ENCODE data around the gene FAM24B.
"Not testable (repeated sequence)": the region's sequence is repeated elsewhere in the genome, so short reads cannot be mapped to it uniquely, and the experiment has no call there.

FAM24B gene, protein sequence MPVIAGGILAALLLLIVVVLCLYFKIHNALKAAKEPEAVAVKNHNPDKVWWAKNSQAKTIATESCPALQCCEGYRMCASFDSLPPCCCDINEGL

DNA sequence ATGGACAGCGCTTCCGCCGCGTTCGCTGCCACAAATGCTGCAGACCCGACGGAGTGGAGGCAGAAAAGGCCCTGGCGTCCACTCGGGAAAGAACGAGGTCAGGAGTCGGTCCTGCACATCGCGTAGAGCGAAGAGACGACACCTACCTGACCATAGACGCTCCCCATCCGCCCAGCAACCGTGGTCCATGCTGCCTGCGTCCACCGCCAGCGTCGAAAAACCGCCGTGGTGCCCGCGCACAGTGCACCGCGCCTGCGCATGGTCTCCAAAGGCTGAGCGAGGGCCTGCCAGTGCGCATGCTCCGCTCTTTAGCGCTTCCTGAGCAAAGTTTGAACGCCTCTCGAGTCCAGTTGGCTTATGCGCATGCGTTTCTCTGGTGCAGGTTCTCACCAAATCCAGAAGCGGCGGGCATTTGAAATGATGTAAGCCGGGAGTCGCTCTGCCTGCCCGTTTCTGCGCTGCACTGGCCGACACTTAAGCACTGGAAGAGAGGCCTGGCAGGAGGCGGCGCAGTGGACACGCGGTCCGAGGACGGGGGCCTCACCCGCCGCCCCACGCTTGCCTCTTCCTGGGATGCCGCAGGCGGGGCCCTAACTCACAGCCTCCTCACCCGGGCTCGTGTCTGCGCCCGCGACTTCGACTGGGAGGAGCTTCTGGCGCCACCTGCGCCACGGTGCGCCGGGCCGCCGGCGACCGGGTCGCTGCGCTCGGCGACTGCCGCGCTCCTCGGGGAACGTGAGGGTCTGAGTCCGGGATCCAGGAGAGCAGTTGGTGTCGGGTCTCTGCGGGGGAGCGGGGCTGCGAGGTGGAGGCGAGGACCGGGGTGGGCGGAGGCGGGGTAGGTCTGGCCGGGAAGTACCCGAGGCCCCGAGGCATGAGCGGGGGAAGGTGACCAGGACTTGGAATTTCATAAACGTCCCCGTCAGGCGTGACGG is at the start of gene FAM24B:
FAM24B (minus strand) TSS at position 243 of the 935 bp plus-strand sequence. CDS start 29,066 bp downstream, outside the sequence.
- Mint-ChIP-seq H3K4me1 (peaks cover 36% of the 10 kb centered on the region), H3K9me3 (no peaks in the 10 kb centered on the region), H3K27me3 (no peaks in the 10 kb centered on the region), H3K27ac (peak within 1 kb of the TSS; percentile 92), H3K36me3 (peaks cover 6% of the 10 kb centered on the region), H3K4me3 (peak within 1 kb of the TSS; percentile 91)
- DNase-seq (ENCODE audit: low spot score in 2 of 2), result peak; percentile 80 to 92
- ATAC-seq (ENCODE audit: low read depth), result peak; percentile 83

- no peak for DNase-seq (ENCODE audit: low spot score in 2 of 2)
- Mint-ChIP-seq H3K4me1 (no peaks in the 10 kb centered on the region), H3K36me3 (peaks cover 4% of the 10 kb centered on the region), H3K4me3 (no peak overlapping the region), H3K27me3 (peaks cover 3% of the 10 kb centered on the region), H3K9me3 (peaks cover 4% of the 10 kb centered on the region), H3K27ac (no peak overlapping the region)
- ATAC-seq (ENCODE audit: low read depth), result no peak
Observed at GRCh38 chr10:122915700-122916099, 36.3 kb upstream of the FAM24B start.

GRCh38 chr10:122911889-122912484 is 32.6 kb upstream of the FAM24B start:
- Mint-ChIP-seq H3K36me3 (peaks cover 2% of the 10 kb centered on the region), H3K4me3 (no peak overlapping the region), H3K27me3 (peaks cover 3% of the 10 kb centered on the region), H3K27ac (no peak overlapping the region), H3K9me3 (peaks cover 4% of the 10 kb centered on the region), H3K4me1 (no peaks in the 10 kb centered on the region)
- DNase-seq (ENCODE audit: low spot score in 2 of 2) (peak; percentile 7 to 51), ATAC-seq (ENCODE audit: low read depth) (no peak)

GRCh38 chr10:122910310-122910709 is 30.9 kb upstream of the FAM24B start, which contains the start of gene FAM24A:
Gene FAM24A, plus strand, starts transcription at chr10:122910610. Its CDS starts 1,025 bp downstream, at chr10:122911635.
- no peaks in the 10 kb centered on the region for H3K36me3 Mint-ChIP-seq

DNA sequence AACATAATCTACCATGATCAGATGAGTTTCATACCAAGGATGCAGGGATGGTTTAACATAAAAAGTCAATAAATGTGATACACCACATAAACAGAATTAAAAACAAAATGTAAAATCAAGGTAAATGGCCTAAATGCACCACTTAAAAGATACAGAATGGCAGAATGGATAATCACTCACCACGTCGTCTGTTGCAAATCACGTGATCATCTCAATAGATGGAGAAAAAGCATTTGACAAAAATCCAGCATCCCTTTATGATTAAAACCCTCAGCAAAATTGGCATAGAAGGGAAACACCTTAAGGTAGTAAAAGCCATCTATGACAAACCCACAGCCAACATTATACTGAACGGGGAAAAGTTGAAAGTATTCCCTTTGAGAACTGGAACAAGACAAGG is 24.5 kb upstream of the FAM24B start:
- not testable (repeated sequence) for H3K9me3 Mint-ChIP-seq; H3K36me3 Mint-ChIP-seq; DNase-seq (ENCODE audit: low spot score in 2 of 2); H3K27ac Mint-ChIP-seq; H3K4me3 Mint-ChIP-seq; H3K4me1 Mint-ChIP-seq; H3K27me3 Mint-ChIP-seq; ATAC-seq (ENCODE audit: low read depth)

More at GRCh38 chr10:122910310-122910709, 30.9 kb upstream of the FAM24B start, which contains the start of gene FAM24A:
- DNase-seq (ENCODE audit: low spot score in 2 of 2) (no peak), ATAC-seq (ENCODE audit: low read depth) (no peak)
- Mint-ChIP-seq H3K9me3 (no peaks in the 10 kb centered on the region), H3K27ac (no peak within 1 kb of the TSS), H3K27me3 (no peaks in the 10 kb centered on the region), H3K4me1 (no peaks in the 10 kb centered on the region), H3K4me3 (no peak within 1 kb of the TSS)

DNA sequence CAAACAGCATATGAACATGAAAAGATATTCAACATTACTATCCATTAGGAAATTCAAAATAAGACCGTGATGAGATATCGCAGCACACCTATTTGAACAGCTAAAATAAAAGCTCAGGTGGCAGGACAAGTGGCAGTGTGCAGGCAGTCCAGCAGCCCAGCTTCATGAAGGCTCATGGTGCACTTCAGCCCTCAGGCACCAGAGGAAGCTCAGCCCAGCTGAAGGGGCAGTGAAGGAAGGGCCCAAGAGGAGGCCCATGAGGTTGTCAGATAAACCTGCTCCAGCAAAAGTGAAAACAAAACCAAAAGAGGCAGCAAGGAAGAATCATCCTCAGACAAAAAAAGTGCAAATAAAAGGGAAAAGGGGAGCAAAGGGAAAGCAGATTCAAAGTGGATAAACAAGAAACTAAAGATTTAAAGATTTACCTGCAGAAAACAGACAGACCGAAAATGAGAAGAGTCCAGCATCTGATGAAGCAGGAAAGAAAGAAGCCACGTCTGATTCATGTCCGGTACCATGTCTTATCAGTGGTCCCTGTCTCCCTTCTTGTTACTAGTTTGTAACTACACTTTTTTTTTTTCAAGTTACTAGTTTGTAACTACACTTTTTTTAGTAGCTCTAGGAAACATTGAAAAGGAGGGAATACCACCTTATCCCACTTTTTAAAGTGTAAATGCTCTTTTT is 15.0 kb upstream of the FAM24B start:
- ATAC-seq (ENCODE audit: low read depth) (no peak), DNase-seq (ENCODE audit: low spot score in 2 of 2) (no peak)
- Mint-ChIP-seq H3K27ac (no peak overlapping the region), H3K4me1 (peaks cover 3% of the 10 kb centered on the region), H3K9me3 (no peaks in the 10 kb centered on the region), H3K27me3 (no peaks in the 10 kb centered on the region), H3K36me3 (no peaks in the 10 kb centered on the region), H3K4me3 (no peak overlapping the region)

DNA sequence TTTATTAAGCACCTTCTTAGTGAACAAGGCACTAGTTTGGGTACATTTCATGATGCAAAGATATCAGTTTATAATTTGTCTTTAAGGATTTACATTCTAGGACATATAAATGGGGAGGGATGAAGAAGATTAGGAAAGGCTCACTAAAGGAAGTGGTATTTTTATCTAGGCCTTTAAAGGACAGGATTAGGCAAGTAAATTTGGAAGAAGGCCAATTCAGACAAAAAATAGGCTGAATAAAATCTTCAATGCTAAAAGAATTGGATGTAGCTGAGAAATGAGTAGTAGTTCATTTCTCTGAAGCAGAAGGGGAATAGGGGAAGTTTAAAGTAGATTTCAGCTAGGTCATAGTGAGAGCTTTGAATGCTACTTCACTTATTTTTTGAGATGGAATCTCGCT is 4.8 kb upstream of the FAM24B start:
- DNase-seq (ENCODE audit: low spot score in 2 of 2) (no peak), ATAC-seq (ENCODE audit: low read depth) (no peak)
- Mint-ChIP-seq H3K36me3 (peaks cover 1% of the 10 kb centered on the region), H3K27me3 (no peaks in the 10 kb centered on the region), H3K4me1 (peaks cover 8% of the 10 kb centered on the region), H3K27ac (no peak overlapping the region), H3K4me3 (no peak overlapping the region), H3K9me3 (no peaks in the 10 kb centered on the region)

GRCh38 chr10:122882766-122883165 is 3.4 kb upstream of the FAM24B start:
- no peak for DNase-seq (ENCODE audit: low spot score in 2 of 2)
- H3K27me3 Mint-ChIP-seq, result no peaks in the 10 kb centered on the region
- ATAC-seq (ENCODE audit: low read depth), result no peak
- no peak overlapping the region for H3K27ac Mint-ChIP-seq
- H3K36me3 Mint-ChIP-seq, result no peaks in the 10 kb centered on the region
- no peaks in the 10 kb centered on the region for H3K9me3 Mint-ChIP-seq
- no peak overlapping the region for H3K4me3 Mint-ChIP-seq
- peaks cover 19% of the 10 kb centered on the region for H3K4me1 Mint-ChIP-seq

DNA sequence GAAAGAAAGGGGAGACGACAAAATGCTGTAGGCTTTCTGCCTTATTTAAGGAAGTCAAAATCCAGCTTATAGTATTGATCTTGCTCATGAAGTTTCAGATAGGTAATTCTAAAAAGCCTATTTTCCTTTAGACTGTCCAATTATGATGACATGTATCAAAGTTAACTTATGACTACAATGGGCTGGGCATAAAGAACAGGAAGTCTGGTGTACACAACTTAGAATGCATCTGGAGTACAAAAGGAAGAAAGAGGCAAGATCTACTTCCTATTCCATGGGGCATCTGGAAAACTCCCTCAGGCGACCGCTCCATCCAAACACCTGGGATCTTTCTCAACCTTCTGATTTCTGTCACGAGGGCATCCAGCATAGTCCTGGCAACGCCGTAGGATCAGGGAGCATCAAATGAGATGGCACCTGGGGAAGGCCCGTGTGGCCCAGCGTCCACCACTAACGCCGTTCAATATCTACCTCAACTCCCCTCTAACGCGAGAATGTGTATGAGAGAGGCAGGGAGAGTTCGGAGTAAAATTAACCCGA is 512 bp downstream of the FAM24B start:
- no peaks in the 10 kb centered on the region for H3K27me3 Mint-ChIP-seq
- H3K27ac Mint-ChIP-seq, result peak overlapping the region; percentile 92
- peak overlapping the region; percentile 91 for H3K4me3 Mint-ChIP-seq
- ATAC-seq (ENCODE audit: low read depth), result peak; percentile 3
- no peak for DNase-seq (ENCODE audit: low spot score in 2 of 2)
- H3K36me3 Mint-ChIP-seq, result peaks cover 7% of the 10 kb centered on the region
- H3K4me1 Mint-ChIP-seq, result peaks cover 37% of the 10 kb centered on the region
- no peaks in the 10 kb centered on the region for H3K9me3 Mint-ChIP-seq

- Mint-ChIP-seq H3K4me3 (peak overlapping the region; percentile 22), H3K27me3 (no peaks in the 10 kb centered on the region), H3K27ac (no peak overlapping the region), H3K36me3 (peaks cover 7% of the 10 kb centered on the region), H3K9me3 (no peaks in the 10 kb centered on the region), H3K4me1 (peaks cover 42% of the 10 kb centered on the region)
- DNase-seq (ENCODE audit: low spot score in 2 of 2) (no peak), ATAC-seq (ENCODE audit: low read depth) (no peak)
Observed at GRCh38 chr10:122877264-122877663, 2.1 kb downstream of the FAM24B start.

DNA sequence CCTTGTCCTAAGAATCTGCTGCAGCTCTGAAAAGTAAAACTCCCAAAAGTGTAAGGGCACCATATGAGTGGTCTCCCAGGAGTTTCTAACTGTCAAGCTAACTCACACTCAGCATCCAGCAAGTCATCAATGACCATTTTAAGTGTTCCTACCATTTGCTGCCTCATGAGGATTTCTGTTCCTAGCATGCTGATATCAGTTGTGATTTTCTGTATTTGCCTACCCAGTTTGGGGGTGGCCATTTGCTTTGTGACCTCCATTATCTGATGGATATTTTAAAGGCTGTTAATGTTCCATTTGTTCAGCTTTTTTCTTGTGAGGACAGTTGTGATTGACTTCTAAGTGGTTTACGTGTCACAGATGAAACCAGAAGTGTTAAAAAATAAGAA is 2.9 kb downstream of the FAM24B start:
- Mint-ChIP-seq H3K27ac (no peak overlapping the region), H3K4me3 (no peak overlapping the region), H3K9me3 (no peaks in the 10 kb centered on the region), H3K27me3 (no peaks in the 10 kb centered on the region), H3K36me3 (peaks cover 11% of the 10 kb centered on the region), H3K4me1 (peaks cover 42% of the 10 kb centered on the region)
- ATAC-seq (ENCODE audit: low read depth), result no peak
- no peak for DNase-seq (ENCODE audit: low spot score in 2 of 2)

DNA sequence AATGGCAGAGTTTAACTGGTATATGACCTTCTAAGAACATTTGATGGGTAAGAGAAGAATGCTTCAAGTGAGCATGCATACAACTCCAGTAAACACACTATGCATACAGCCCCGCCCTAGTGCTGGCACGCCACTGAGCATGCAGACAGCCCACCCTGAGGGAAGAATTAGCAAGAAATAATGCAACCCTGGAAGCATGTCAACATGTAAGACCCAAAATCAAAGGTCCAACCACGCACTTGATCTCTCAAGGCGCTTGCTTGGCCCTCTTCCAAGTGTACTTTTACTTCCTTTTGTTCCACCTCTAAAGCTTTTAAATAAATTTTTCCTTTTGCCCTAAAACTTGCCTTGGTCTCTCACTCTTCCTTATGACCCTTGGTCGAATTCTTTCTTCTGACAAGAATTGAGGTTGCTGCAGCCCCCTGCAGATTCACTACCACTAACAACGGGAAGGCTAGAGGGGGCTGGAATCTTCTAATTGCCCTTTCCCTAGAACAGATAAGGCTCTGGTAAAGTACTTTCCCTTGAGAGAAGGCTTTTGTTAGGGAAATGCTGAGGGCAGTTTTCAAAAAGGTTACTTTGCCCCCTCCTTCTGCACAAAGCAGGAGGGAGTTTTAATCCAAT is 3.4 kb downstream of the FAM24B start:
- Mint-ChIP-seq H3K4me3 (no peak overlapping the region), H3K9me3 (no peaks in the 10 kb centered on the region), H3K36me3 (peaks cover 11% of the 10 kb centered on the region), H3K27me3 (no peaks in the 10 kb centered on the region), H3K27ac (no peak overlapping the region), H3K4me1 (peaks cover 42% of the 10 kb centered on the region)
- DNase-seq (ENCODE audit: low spot score in 2 of 2), result no peak
- no peak for ATAC-seq (ENCODE audit: low read depth)

GRCh38 chr10:122871947-122872346 is 7.4 kb downstream of the FAM24B start:
- not testable (repeated sequence) for ATAC-seq (ENCODE audit: low read depth); DNase-seq (ENCODE audit: low spot score in 2 of 2); H3K27ac Mint-ChIP-seq; H3K27me3 Mint-ChIP-seq; H3K9me3 Mint-ChIP-seq; H3K4me3 Mint-ChIP-seq
- Mint-ChIP-seq H3K4me1 (peaks cover 24% of the 10 kb centered on the region), H3K36me3 (peaks cover 12% of the 10 kb centered on the region)
